GM10248 (cell line): Measurements from ENCODE around the gene ARHGAP45.

Experiments used
- CTCF ChIA-PET: fragments of 300-600 bp; sonication (Branson Sonifier 250); formaldehyde crosslinking; extraction: SDS; loops from one replicate; lab custom pipeline; 2021; ENCODE audit warnings: antibody characterized with exemption; lab: Yijun Ruan, JAX
- POLR2A ChIA-PET: fragments of 350-650 bp; sonication (Branson Sonifier 250); formaldehyde crosslinking; extraction: SDS; loops from one replicate; lab custom pipeline; 2020; ENCODE audit warnings: antibody characterized with exemption; lab: Yijun Ruan, JAX
- DNase-seq: peaks from one replicate; pipeline ENCODE4 v3.0.0; 2012; ENCODE audit errors: extremely low spot score
- CTCF ChIP-seq: IDR thresholded peaks from 2 replicates; pipeline ENCODE4 v1.5.1; 2012; ENCODE audit warnings: mild to moderate bottlenecking, low read depth; ENCODE audit errors: extremely low read depth, missing control alignments, control extremely low read depth

ARHGAP45 gene

GRCh38 chr19:1069009-1069779 is 2.2 kb downstream of the ARHGAP45 start:
- ChIA-PET CTCF (interaction anchor here (1.1 to 1.4 kb wide), 3 partner anchors 28 to 44 kb away, joined by 3 read pairs; no protein-coding TSS in a partner anchor), POLR2A (no interaction called here)
- TF ChIP-seq CTCF = no peak
- peak; percentile 56 for DNase-seq

GRCh38 chr19:1070576-1070930 is 3.6 kb downstream of the ARHGAP45 start:
- no peak for TF ChIP-seq CTCF
- DNase-seq = no peak
- POLR2A ChIA-PET = interaction anchor here (0.6 kb wide), 1 partner anchor 181 kb away, joined by 5 read pairs; no protein-coding TSS in a partner anchor
- CTCF ChIA-PET = interaction anchor here (1.4 kb wide), 1 partner anchor 43 kb away, joined by 3 read pairs; no protein-coding TSS in a partner anchor

- POLR2A ChIA-PET = no interaction called here
- DNase-seq = no peak
- CTCF ChIA-PET = interaction anchor here (1.4 kb wide), 1 partner anchor 42 kb away, joined by 3 read pairs; no protein-coding TSS in a partner anchor
- no peak for TF ChIP-seq CTCF
Observed at GRCh38 chr19:1070931-1071791, 4.2 kb downstream of the ARHGAP45 start.

- POLR2A ChIA-PET = no interaction called here
- CTCF ChIA-PET = no interaction called here
- TF ChIP-seq CTCF = no peak
Observed at GRCh38 chr19:1072371-1073015, 5.5 kb downstream of the ARHGAP45 start.

GRCh38 chr19:1073063-1073955 is 6.3 kb downstream of the ARHGAP45 start:
- no peak for DNase-seq
- POLR2A ChIA-PET = interaction anchor here (0.5 kb wide), 1 partner anchor 25 kb away, joined by 4 read pairs; no protein-coding TSS in a partner anchor
- TF ChIP-seq CTCF = no peak
- CTCF ChIA-PET = interaction anchor here (1.3 kb wide), 1 partner anchor 57 kb away, joined by 3 read pairs; no protein-coding TSS in a partner anchor

More at GRCh38 chr19:1072371-1073015, 5.5 kb downstream of the ARHGAP45 start:
- DNase-seq = no peak
